ENCODE results near the gene MTHFD2L.

Gene MTHFD2L

GRCh38 chr4:74134500-74134852 lies 23.4 kb upstream of the MTHFD2L start:
- no peak for TF ChIP-seq CTCF (IDR thresholded peaks at IDR 0.05; ENCODE audit: extremely low read depth, missing control alignments)
- no peak for DNase-seq (ENCODE audit: low spot score)

- no peak for DNase-seq (ENCODE audit: low spot score)
- no peak for TF ChIP-seq CTCF (IDR thresholded peaks at IDR 0.05; ENCODE audit: extremely low read depth, missing control alignments)
Observed at GRCh38 chr4:74146581-74147129, 11.3 kb upstream of the MTHFD2L start.

GRCh38 chr4:74148205-74148604 lies 9.7 kb upstream of the MTHFD2L start:
- no peak for DNase-seq (ENCODE audit: low spot score)
- TF ChIP-seq CTCF (IDR thresholded peaks at IDR 0.05; ENCODE audit: extremely low read depth, missing control alignments) = no peak

- TF ChIP-seq CTCF (IDR thresholded peaks at IDR 0.05; ENCODE audit: extremely low read depth, missing control alignments) = no peak
- no peak for DNase-seq (ENCODE audit: low spot score)
Observed at GRCh38 chr4:74152836-74153235, 5.1 kb upstream of the MTHFD2L start.

GRCh38 chr4:74156521-74156920 lies 1.4 kb upstream of the MTHFD2L start:
- TF ChIP-seq CTCF (IDR thresholded peaks at IDR 0.05; ENCODE audit: extremely low read depth, missing control alignments) = no peak
- no peak for DNase-seq (ENCODE audit: low spot score)

GRCh38 chr4:74157154-74157553 lies 764 bp upstream of the MTHFD2L start:
- DNase-seq (ENCODE audit: low spot score) = no peak
- no peak for TF ChIP-seq CTCF (IDR thresholded peaks at IDR 0.05; ENCODE audit: extremely low read depth, missing control alignments)

GRCh38 chr4:74158466-74159142 lies 686 bp downstream of the MTHFD2L start:
- no peak for DNase-seq (ENCODE audit: low spot score)
- no peak for TF ChIP-seq CTCF (IDR thresholded peaks at IDR 0.05; ENCODE audit: extremely low read depth, missing control alignments)

Data from GM20000 (cell line).